ENCODE results near the gene WRAP73.
A peak's percentile ranks its signal among the peaks of the same experiment; 100 is the strongest.

DNA sequence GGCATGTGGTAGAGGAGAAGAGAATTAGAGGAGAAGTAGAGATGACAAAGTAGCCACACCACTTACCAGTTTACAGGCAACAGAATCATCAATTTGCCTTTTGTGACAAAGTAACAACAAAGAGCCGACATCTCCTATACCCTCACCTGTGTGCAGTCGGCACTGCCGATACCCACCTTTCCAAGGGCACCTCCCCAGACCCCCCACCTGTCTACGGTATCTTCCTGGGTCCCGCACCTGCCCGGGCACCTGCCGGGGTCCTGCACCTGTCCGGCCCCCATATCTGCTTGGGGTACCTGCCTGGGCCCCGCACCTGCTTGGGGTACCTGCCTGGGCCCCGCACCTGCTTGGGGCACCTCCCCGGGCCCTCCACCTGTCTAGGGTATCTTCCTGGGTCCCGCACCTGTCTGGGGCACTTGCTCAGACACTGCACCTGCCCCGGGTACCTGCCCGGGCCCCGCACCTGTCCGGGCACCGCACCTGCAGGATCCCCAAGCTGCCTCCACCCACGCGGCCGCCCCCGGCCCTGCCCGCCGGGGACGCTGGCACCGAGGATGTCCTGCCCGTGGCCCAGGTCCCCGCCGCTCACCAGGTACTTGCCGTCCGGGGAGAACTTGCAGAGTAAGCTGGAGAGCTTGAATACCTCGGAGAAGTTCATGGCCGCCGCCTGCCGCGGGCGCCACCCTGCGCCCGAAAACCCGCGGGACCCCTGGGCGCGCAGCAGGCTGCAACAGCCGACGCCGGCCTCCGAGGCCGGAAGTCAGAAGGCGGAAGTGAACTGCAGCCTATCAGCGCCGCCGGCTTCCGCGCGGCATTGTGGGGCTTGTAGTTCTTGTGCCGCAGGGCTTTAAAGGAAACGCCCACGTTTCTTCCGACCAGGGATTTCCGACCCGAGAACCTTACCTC, at the start of gene WRAP73:
- TF ChIP-seq POLR2A (IDR thresholded peaks at IDR 0.05; ENCODE audit: low read depth, low read length) (peak; percentile 81), TAF1 (IDR thresholded peaks at IDR 0.05; ENCODE audit: borderline replicate concordance, low read depth, low read length) (no peak)
